ENCODE results near the gene SDF2L1. TPM values are rescaled to one million over a fixed set of nuclear protein-coding genes. Genes with fewer than 3 reads are reported as not detected.
"Not testable (repeated sequence)": the region's sequence is repeated elsewhere in the genome, so short reads cannot be mapped to it uniquely, and the experiment has no call there.

Gene SDF2L1
- polyA plus RNA-seq, 6 donors from 2014 or later: 36.9 to 69.4 (median 39.1) TPM

- Mint-ChIP-seq H3K4me1 (peaks cover 0 to 8% (median 0%) of the 10 kb centered on the region in 3 donors), H3K27ac (no peak overlapping the region), H3K4me3 (no peak overlapping the region), H3K27me3 (no peaks in the 10 kb centered on the region), H3K9me3 (no peaks in the 10 kb centered on the region), H3K36me3 (peaks cover 0 to 14% of the 10 kb centered on the region in 2 donors)
- DNase-seq (no peak), ATAC-seq (ENCODE audit: low read depth in 2 of 2) (no peak)
These were observed 41.3 kb downstream of the SDF2L1 start for GRCh38 chr22:21683401-21683811.

GRCh38 chr22:21684492-21685163 is 42.5 kb downstream of the SDF2L1 start:
- Mint-ChIP-seq H3K4me1 (peaks cover 0 to 5% (median 1%) of the 10 kb centered on the region in 3 donors), H3K36me3 (peaks cover 0 to 14% of the 10 kb centered on the region in 2 donors), H3K9me3 (no peaks in the 10 kb centered on the region), H3K27ac (peak overlapping the region in 3 of 6 donors; percentile 18 to 49 (median 42)), H3K4me3 (no peak overlapping the region), H3K27me3 (no peaks in the 10 kb centered on the region)
- ATAC-seq (ENCODE audit: low read depth in 2 of 2): no peak
- no peak for DNase-seq

- H3K27me3 Mint-ChIP-seq: no peaks in the 10 kb centered on the region
- no peaks in the 10 kb centered on the region for H3K9me3 Mint-ChIP-seq
- ATAC-seq (ENCODE audit: low read depth in 2 of 2) (no peak), DNase-seq (no peak)
- peaks cover 0 to 14% of the 10 kb centered on the region in 2 donors for H3K36me3 Mint-ChIP-seq
- H3K4me3 Mint-ChIP-seq: no peak overlapping the region
- H3K27ac Mint-ChIP-seq: peak overlapping the region in 1 of 6 donors; percentile 18
- H3K4me1 Mint-ChIP-seq: peaks cover 0 to 5% (median 3%) of the 10 kb centered on the region in 3 donors
These were observed 43.0 kb downstream of the SDF2L1 start for GRCh38 chr22:21685164-21685513.

GRCh38 chr22:21686193-21686608 is 44.1 kb downstream of the SDF2L1 start:
- no peak overlapping the region for H3K27ac Mint-ChIP-seq
- peaks cover 0 to 14% of the 10 kb centered on the region in 2 donors for H3K36me3 Mint-ChIP-seq
- peaks cover 0 to 6% (median 5%) of the 10 kb centered on the region in 3 donors for H3K4me1 Mint-ChIP-seq
- no peak for DNase-seq
- no peak overlapping the region for H3K4me3 Mint-ChIP-seq
- no peak for ATAC-seq (ENCODE audit: low read depth in 2 of 2)
- no peaks in the 10 kb centered on the region for H3K9me3 Mint-ChIP-seq
- no peaks in the 10 kb centered on the region for H3K27me3 Mint-ChIP-seq

GRCh38 chr22:21686634-21687393 is 44.7 kb downstream of the SDF2L1 start:
- no peak for ATAC-seq (ENCODE audit: low read depth in 2 of 2)
- DNase-seq: no peak
- Mint-ChIP-seq H3K4me3 (no peak overlapping the region), H3K27me3 (no peaks in the 10 kb centered on the region), H3K36me3 (peaks cover 0 to 14% of the 10 kb centered on the region in 2 donors), H3K27ac (no peak overlapping the region), H3K9me3 (no peaks in the 10 kb centered on the region), H3K4me1 (peaks cover 0 to 6% (median 5%) of the 10 kb centered on the region in 3 donors)

GRCh38 chr22:21687685-21688259 is 45.7 kb downstream of the SDF2L1 start:
- Mint-ChIP-seq H3K9me3 (no peaks in the 10 kb centered on the region), H3K27ac (peak overlapping the region in 3 of 6 donors; percentile 47 to 66 (median 59)), H3K4me3 (no peak overlapping the region), H3K36me3 (peaks cover 0 to 14% of the 10 kb centered on the region in 2 donors), H3K4me1 (peaks cover 0 to 6% (median 0%) of the 10 kb centered on the region in 3 donors), H3K27me3 (no peaks in the 10 kb centered on the region)
- DNase-seq (no peak), ATAC-seq (ENCODE audit: low read depth in 2 of 2) (no peak)

- ATAC-seq (ENCODE audit: low read depth in 2 of 2): no peak
- Mint-ChIP-seq H3K4me1 (peaks cover 0 to 6% (median 0%) of the 10 kb centered on the region in 3 donors), H3K9me3 (no peaks in the 10 kb centered on the region), H3K27me3 (no peaks in the 10 kb centered on the region), H3K36me3 (peaks cover 0 to 11% of the 10 kb centered on the region in 2 donors), H3K4me3 (no peak overlapping the region), H3K27ac (peak overlapping the region in 3 of 6 donors; percentile 42 to 66 (median 47))
- no peak for DNase-seq
These were observed 46.2 kb downstream of the SDF2L1 start for GRCh38 chr22:21688341-21688705.

- Mint-ChIP-seq H3K36me3 (peaks cover 0 to 8% of the 10 kb centered on the region in 2 donors), H3K4me3 (no peak overlapping the region), H3K4me1 (peaks cover 0 to 6% (median 0%) of the 10 kb centered on the region in 3 donors), H3K27me3 (no peaks in the 10 kb centered on the region), H3K27ac (peak overlapping the region in 2 of 6 donors; percentile 56 to 66), H3K9me3 (no peaks in the 10 kb centered on the region)
- no peak for DNase-seq
- ATAC-seq (ENCODE audit: low read depth in 2 of 2): no peak
These were observed 46.7 kb downstream of the SDF2L1 start for GRCh38 chr22:21688706-21689381.

GRCh38 chr22:21690401-21690801 is 48.3 kb downstream of the SDF2L1 start:
- no peaks in the 10 kb centered on the region for H3K27me3 Mint-ChIP-seq
- H3K36me3 Mint-ChIP-seq: no peaks in the 10 kb centered on the region
- no peak overlapping the region for H3K4me3 Mint-ChIP-seq
- peak overlapping the region in 3 of 6 donors; percentile 1 to 93 (median 73) for H3K27ac Mint-ChIP-seq
- no peaks in the 10 kb centered on the region for H3K9me3 Mint-ChIP-seq
- no peak for DNase-seq
- no peak for ATAC-seq (ENCODE audit: low read depth in 2 of 2)
- peaks cover 5 to 7% (median 6%) of the 10 kb centered on the region in 3 donors for H3K4me1 Mint-ChIP-seq

- H3K27ac Mint-ChIP-seq: peak overlapping the region in 2 of 6 donors; percentile 26 to 42
- DNase-seq: no peak
- peaks cover 5 to 8% of the 10 kb centered on the region in 2 donors for H3K36me3 Mint-ChIP-seq
- H3K27me3 Mint-ChIP-seq: no peaks in the 10 kb centered on the region
- peaks cover 0 to 2% (median 0%) of the 10 kb centered on the region in 7 donors for H3K9me3 Mint-ChIP-seq
- ATAC-seq (ENCODE audit: low read depth in 2 of 2): no peak
- H3K4me1 Mint-ChIP-seq: peaks cover 6 to 22% (median 15%) of the 10 kb centered on the region in 3 donors
- peak overlapping the region in 1 of 8 donors; percentile 77 for H3K4me3 Mint-ChIP-seq
These were observed 49.7 kb downstream of the SDF2L1 start for GRCh38 chr22:21691816-21692215.

- not testable (repeated sequence) for H3K4me3 Mint-ChIP-seq; H3K27me3 Mint-ChIP-seq; H3K27ac Mint-ChIP-seq; DNase-seq; ATAC-seq (ENCODE audit: low read depth in 2 of 2); H3K9me3 Mint-ChIP-seq
- Mint-ChIP-seq H3K4me1 (peaks cover 6 to 24% (median 18%) of the 10 kb centered on the region in 3 donors), H3K36me3 (peaks cover 5 to 11% of the 10 kb centered on the region in 2 donors)
These were observed 50.8 kb downstream of the SDF2L1 start for GRCh38 chr22:21692856-21693255.

GRCh38 chr22:21693333-21693998 is 51.4 kb downstream of the SDF2L1 start:
- no peak overlapping the region for H3K4me3 Mint-ChIP-seq
- no peaks in the 10 kb centered on the region for H3K27me3 Mint-ChIP-seq
- no peak for DNase-seq
- H3K36me3 Mint-ChIP-seq: peaks cover 5 to 11% of the 10 kb centered on the region in 2 donors
- no peak for ATAC-seq (ENCODE audit: low read depth in 2 of 2)
- peaks cover 0 to 2% (median 0%) of the 10 kb centered on the region in 7 donors for H3K9me3 Mint-ChIP-seq
- no peak overlapping the region for H3K27ac Mint-ChIP-seq
- H3K4me1 Mint-ChIP-seq: peaks cover 6 to 24% (median 18%) of the 10 kb centered on the region in 3 donors

All from naive B cell (primary cell).